Hepatocyte (in vitro differentiated cells): ENCODE data around the gene PSPH.

Experiments
- EZH2 ChIP-seq: fragments of 200-600 bp; sonication (generic); IDR thresholded peaks from 2 replicates; pipeline ENCODE4 v1.6.1; 2016; ENCODE audit warnings: antibody characterized with exemption, mild to moderate bottlenecking, borderline replicate concordance
- TF ChIP-seq, protein P1 (sequence below): fragments of 200-600 bp; sonication (generic); IDR thresholded peaks from 2 replicates; pipeline ENCODE4 v1.5.1; 2016; ENCODE audit warnings: antibody characterized with exemption, mild to moderate bottlenecking; ENCODE audit not compliant: poor library complexity

GRCh38 chr7:56007891-56008290 lies 43.4 kb downstream of the PSPH start:
- TF ChIP-seq, protein P1, sequence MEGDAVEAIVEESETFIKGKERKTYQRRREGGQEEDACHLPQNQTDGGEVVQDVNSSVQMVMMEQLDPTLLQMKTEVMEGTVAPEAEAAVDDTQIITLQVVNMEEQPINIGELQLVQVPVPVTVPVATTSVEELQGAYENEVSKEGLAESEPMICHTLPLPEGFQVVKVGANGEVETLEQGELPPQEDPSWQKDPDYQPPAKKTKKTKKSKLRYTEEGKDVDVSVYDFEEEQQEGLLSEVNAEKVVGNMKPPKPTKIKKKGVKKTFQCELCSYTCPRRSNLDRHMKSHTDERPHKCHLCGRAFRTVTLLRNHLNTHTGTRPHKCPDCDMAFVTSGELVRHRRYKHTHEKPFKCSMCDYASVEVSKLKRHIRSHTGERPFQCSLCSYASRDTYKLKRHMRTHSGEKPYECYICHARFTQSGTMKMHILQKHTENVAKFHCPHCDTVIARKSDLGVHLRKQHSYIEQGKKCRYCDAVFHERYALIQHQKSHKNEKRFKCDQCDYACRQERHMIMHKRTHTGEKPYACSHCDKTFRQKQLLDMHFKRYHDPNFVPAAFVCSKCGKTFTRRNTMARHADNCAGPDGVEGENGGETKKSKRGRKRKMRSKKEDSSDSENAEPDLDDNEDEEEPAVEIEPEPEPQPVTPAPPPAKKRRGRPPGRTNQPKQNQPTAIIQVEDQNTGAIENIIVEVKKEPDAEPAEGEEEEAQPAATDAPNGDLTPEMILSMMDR, result no peak
- TF ChIP-seq EZH2, result no peak
